GM12874 (cell line): ENCODE measurements around the gene CXADR.

Experiments used
- CTCF ChIP-seq: IDR thresholded peaks from 2 replicates; pipeline ENCODE4 v1.5.1; 2011; ENCODE audit warnings: low read depth, mild to moderate bottlenecking, control low read depth, low read length, moderate library complexity; ENCODE audit not compliant: insufficient read depth

CXADR gene

GRCh38 chr21:17513214-17514123 is 626 bp downstream of the CXADR start:
- TF ChIP-seq CTCF, result no peak

- no peak for TF ChIP-seq CTCF
Measured at GRCh38 chr21:17514124-17514845, 1.4 kb downstream of the CXADR start.

GRCh38 chr21:17519208-17519738 is 6.4 kb downstream of the CXADR start:
- no peak for TF ChIP-seq CTCF

GRCh38 chr21:17519965-17520609 is 7.2 kb downstream of the CXADR start:
- no peak for TF ChIP-seq CTCF

- no peak for TF ChIP-seq CTCF
Measured at GRCh38 chr21:17523007-17523451, 10.2 kb downstream of the CXADR start.

- TF ChIP-seq CTCF, result no peak
Measured at GRCh38 chr21:17524635-17525034, 11.8 kb downstream of the CXADR start.

GRCh38 chr21:17526776-17527175 is 13.9 kb downstream of the CXADR start:
- TF ChIP-seq CTCF, result no peak
